Loucy (cell line): ENCODE measurements around the gene TEP1.
A peak's percentile ranks its signal among the peaks of the same experiment; 100 is the strongest.

Experiments used
- H2AFZ ChIP-seq: fragments of 200-600 bp; sonication (generic); 2 replicates; pipeline ENCODE4 v1.6.0; 2016; ENCODE audit warnings: antibody characterized with exemption, mild to moderate bottlenecking, low read length, moderate library complexity
- H3F3A ChIP-seq: fragments of 200-600 bp; 2 replicates; pipeline ENCODE4 v1.6.0; 2016; ENCODE audit warnings: antibody characterized with exemption, low read depth, mild to moderate bottlenecking
- H3K27me3 ChIP-seq: fragments of 200-600 bp; sonication (generic); 2 replicates; pipeline ENCODE4 v1.6.1; 2014; ENCODE audit warnings: low read length, mild to moderate bottlenecking; ENCODE audit not compliant: insufficient read depth, poor library complexity, severe bottlenecking
- H3K36me3 ChIP-seq: fragments of 200-600 bp; sonication (generic); 2 replicates; pipeline ENCODE4 v1.6.1; 2016; ENCODE audit warnings: low read length; ENCODE audit not compliant: insufficient read depth
- H3K4me1 ChIP-seq: fragments of 200-600 bp; sonication (generic); 2 replicates; pipeline ENCODE4 v1.5.1; 2014; ENCODE audit warnings: low read length, mild to moderate bottlenecking; ENCODE audit not compliant: insufficient read depth, poor library complexity, severe bottlenecking
- H3K4me2 ChIP-seq: fragments of 200-600 bp; sonication (generic); 2 replicates; pipeline ENCODE4 v1.6.0; 2014; ENCODE audit warnings: antibody characterized with exemption, low read length, low read depth, mild to moderate bottlenecking; ENCODE audit not compliant: poor library complexity, severe bottlenecking
- H3K4me3 ChIP-seq: fragments of 200-600 bp; sonication (generic); 2 replicates; pipeline ENCODE4 v1.5.1; 2014; ENCODE audit warnings: low read length, mild to moderate bottlenecking, mixed read lengths; ENCODE audit not compliant: poor library complexity, severe bottlenecking
- H3K79me2 ChIP-seq: fragments of 200-600 bp; sonication (generic); 2 replicates; pipeline ENCODE4 v1.6.1; 2014; ENCODE audit warnings: low read length; ENCODE audit not compliant: insufficient read depth
- H3K9ac ChIP-seq: fragments of 200-600 bp; sonication (generic); 2 replicates; pipeline ENCODE4 v1.6.0; 2014; ENCODE audit warnings: mild to moderate bottlenecking, low read depth, low read length, moderate library complexity; ENCODE audit not compliant: poor library complexity, severe bottlenecking
- H3K9me2 ChIP-seq: fragments of 200-600 bp; sonication (generic); replicated peaks from 2 replicates; pipeline ENCODE4 v1.6.1; 2016; ENCODE audit warnings: low read depth, low read length, mixed read lengths
- H3K9me3 ChIP-seq: fragments of 200-600 bp; sonication (generic); 2 replicates; pipeline ENCODE4 v1.6.1; 2014; ENCODE audit warnings: mild to moderate bottlenecking, antibody characterized with exemption, low read length, low read depth; ENCODE audit not compliant: insufficient read depth
- H4K20me1 ChIP-seq: fragments of 200-600 bp; sonication (generic); 2 replicates; pipeline ENCODE4 v1.6.0; 2014; ENCODE audit warnings: antibody characterized with exemption, low read length, mild to moderate bottlenecking; ENCODE audit not compliant: insufficient read depth, poor library complexity, severe bottlenecking
- CTCF ChIP-seq: fragments of 200-600 bp; sonication (generic); conservative IDR thresholded peaks from 2 replicates; pipeline ENCODE4 v1.5.1; 2014; ENCODE audit warnings: mild to moderate bottlenecking, antibody characterized with exemption, low read length
- EZH2phosphoT487 ChIP-seq: fragments of 200-600 bp; IDR thresholded peaks from 2 replicates; pipeline ENCODE4 v1.6.1; 2018; ENCODE audit warnings: antibody characterized with exemption, mild to moderate bottlenecking, moderate library complexity, borderline replicate concordance

TEP1 gene

GRCh38 chr14:20328705-20329104, 84.6 kb downstream of the TEP1 start:
- peaks cover 43% of the 10 kb centered on the region for H3K4me1 ChIP-seq
- peaks cover 15% of the 10 kb centered on the region; the same call in 1 of the 2 replicates for H3F3A ChIP-seq
- TF ChIP-seq CTCF (no peak), EZH2phosphoT487 (no peak)
- H4K20me1 ChIP-seq: peaks cover 42% of the 10 kb centered on the region
- no peaks in the 10 kb centered on the region for H3K9me3 ChIP-seq
- no peak overlapping the region for H2AFZ ChIP-seq
- H3K36me3 ChIP-seq: peaks cover 20% of the 10 kb centered on the region
- no peaks in the 10 kb centered on the region for H3K27me3 ChIP-seq
- H3K9me2 ChIP-seq: no peaks in the 10 kb centered on the region
- H3K79me2 ChIP-seq: peaks cover 72% of the 10 kb centered on the region
- H3K9ac ChIP-seq: peak overlapping the region; percentile 27
- peak overlapping the region; percentile 88 for H3K4me2 ChIP-seq
- no peak overlapping the region for H3K4me3 ChIP-seq

- Histone ChIP-seq H3K27me3 (no peaks in the 10 kb centered on the region), H2AFZ (no peak overlapping the region), H3K9ac (peak overlapping the region; percentile 25), H3K4me1 (peaks cover 35% of the 10 kb centered on the region), H3F3A (peaks cover 15% of the 10 kb centered on the region; the same call in 1 of the 2 replicates), H3K9me3 (no peaks in the 10 kb centered on the region), H3K4me2 (peak overlapping the region; percentile 88), H3K4me3 (peak overlapping the region; percentile 27), H4K20me1 (peaks cover 42% of the 10 kb centered on the region), H3K36me3 (peaks cover 27% of the 10 kb centered on the region), H3K9me2 (no peaks in the 10 kb centered on the region), H3K79me2 (peaks cover 72% of the 10 kb centered on the region)
- TF ChIP-seq CTCF (peak; percentile 86), EZH2phosphoT487 (no peak)
Measured at GRCh38 chr14:20327005-20327869, 86.1 kb downstream of the TEP1 start.

GRCh38 chr14:20317720-20318119, 95.6 kb downstream of the TEP1 start:
- H3K79me2 ChIP-seq: 0 out of 2 replicates have a peak, but pooled peaks cover 5% of the 10 kb centered on the region
- no peak for TF ChIP-seq CTCF
- no peak for TF ChIP-seq EZH2phosphoT487
- no peaks in the 10 kb centered on the region for H3K27me3 ChIP-seq
- H3K9me3 ChIP-seq: no peaks in the 10 kb centered on the region
- H4K20me1 ChIP-seq: no peaks in the 10 kb centered on the region
- no peaks in the 10 kb centered on the region for H3F3A ChIP-seq
- no peaks in the 10 kb centered on the region for H3K9me2 ChIP-seq
- no peak overlapping the region for H3K4me3 ChIP-seq
- H3K9ac ChIP-seq: no peak overlapping the region
- H3K4me1 ChIP-seq: no peaks in the 10 kb centered on the region
- H3K36me3 ChIP-seq: peaks cover 70% of the 10 kb centered on the region; the same call in 1 of the 2 replicates
- H3K4me2 ChIP-seq: no peak overlapping the region
- H2AFZ ChIP-seq: no peak overlapping the region
